MM.1S (cell line): ENCODE data around the gene CFAP298.
"Not testable (repeated sequence)": the region's sequence is repeated elsewhere in the genome, so short reads cannot be mapped to it uniquely, and the experiment has no call there.

ENCODE experiments used
- EZH2 ChIP-seq: fragments of 300-600 bp; sonication (generic); optimal IDR thresholded peaks from 2 replicates; pipeline ENCODE3; 2017; ENCODE audit warnings: low read depth, mild to moderate bottlenecking, antibody characterized with exemption, low read length, mixed read lengths
- EZH2phosphoT487 ChIP-seq: fragments of 300-600 bp; sonication (generic); IDR thresholded peaks from 2 replicates; pipeline ENCODE4 v1.6.1; 2018; ENCODE audit warnings: antibody characterized with exemption, low read length
- TF ChIP-seq, protein P1 (sequence below): fragments of 300-600 bp; sonication (generic); IDR thresholded peaks from 2 replicates; pipeline ENCODE4 v1.5.1; 2016; ENCODE audit warnings: antibody characterized with exemption, low read length, mixed read lengths

GRCh38 chr21:32618218-32618617 lies 6.0 kb upstream of the CFAP298 start:
- TF ChIP-seq, protein P1, sequence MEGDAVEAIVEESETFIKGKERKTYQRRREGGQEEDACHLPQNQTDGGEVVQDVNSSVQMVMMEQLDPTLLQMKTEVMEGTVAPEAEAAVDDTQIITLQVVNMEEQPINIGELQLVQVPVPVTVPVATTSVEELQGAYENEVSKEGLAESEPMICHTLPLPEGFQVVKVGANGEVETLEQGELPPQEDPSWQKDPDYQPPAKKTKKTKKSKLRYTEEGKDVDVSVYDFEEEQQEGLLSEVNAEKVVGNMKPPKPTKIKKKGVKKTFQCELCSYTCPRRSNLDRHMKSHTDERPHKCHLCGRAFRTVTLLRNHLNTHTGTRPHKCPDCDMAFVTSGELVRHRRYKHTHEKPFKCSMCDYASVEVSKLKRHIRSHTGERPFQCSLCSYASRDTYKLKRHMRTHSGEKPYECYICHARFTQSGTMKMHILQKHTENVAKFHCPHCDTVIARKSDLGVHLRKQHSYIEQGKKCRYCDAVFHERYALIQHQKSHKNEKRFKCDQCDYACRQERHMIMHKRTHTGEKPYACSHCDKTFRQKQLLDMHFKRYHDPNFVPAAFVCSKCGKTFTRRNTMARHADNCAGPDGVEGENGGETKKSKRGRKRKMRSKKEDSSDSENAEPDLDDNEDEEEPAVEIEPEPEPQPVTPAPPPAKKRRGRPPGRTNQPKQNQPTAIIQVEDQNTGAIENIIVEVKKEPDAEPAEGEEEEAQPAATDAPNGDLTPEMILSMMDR, result not testable (repeated sequence)
- TF ChIP-seq EZH2, EZH2phosphoT487: not testable (repeated sequence)
